GM21723 (cell line): ENCODE results near the gene CASQ2.

Source experiments
- ATAC-seq: cut with Tn5 transposase; IDR thresholded peaks from one replicate; pipeline ENCODE4 v1.9.1; 2021; ENCODE audit warnings: mild to moderate bottlenecking, moderate library complexity; ENCODE audit not compliant: unreplicated experiment

Gene CASQ2

DNA sequence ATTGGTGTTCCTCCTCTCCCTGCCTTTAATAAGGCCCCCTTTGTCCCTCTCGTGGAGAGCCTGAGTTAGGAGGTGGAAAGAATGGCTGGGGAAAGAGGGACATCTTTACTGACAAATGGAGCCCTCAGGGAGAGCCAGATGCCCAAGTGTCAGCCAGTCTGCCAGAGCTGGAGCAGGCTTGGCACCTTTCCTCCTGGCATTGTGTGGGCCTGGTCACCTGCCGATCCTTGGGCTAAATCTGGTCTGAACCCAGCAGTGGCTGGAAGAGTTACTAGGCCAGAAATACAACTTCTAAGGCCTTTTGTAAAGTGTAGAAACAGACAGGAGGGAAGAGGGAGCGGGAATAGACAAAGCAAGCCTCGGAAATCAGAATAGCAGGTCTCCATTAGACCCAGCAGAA is 101.8 kb downstream of the CASQ2 start:
- no peak for ATAC-seq

DNA sequence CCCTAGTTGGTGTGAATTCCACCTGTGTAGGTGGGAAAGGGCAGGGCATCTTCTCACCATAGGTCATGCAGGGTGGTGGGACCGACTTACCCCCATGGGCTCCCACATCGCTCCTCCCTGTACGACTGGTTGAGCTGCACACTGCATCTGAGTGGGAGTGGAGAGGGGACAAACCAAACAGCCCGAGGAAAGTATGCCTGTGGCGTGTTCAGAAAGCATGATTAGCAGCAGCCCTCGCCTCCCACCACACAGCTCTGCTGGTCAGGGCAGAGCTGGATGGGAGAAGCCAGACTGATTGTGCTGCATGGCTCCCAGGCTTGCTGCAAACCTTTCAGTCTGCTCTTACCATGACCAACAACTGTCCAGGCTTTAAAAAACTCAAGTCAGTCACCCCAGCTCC is 102.3 kb downstream of the CASQ2 start:
- no peak for ATAC-seq

DNA sequence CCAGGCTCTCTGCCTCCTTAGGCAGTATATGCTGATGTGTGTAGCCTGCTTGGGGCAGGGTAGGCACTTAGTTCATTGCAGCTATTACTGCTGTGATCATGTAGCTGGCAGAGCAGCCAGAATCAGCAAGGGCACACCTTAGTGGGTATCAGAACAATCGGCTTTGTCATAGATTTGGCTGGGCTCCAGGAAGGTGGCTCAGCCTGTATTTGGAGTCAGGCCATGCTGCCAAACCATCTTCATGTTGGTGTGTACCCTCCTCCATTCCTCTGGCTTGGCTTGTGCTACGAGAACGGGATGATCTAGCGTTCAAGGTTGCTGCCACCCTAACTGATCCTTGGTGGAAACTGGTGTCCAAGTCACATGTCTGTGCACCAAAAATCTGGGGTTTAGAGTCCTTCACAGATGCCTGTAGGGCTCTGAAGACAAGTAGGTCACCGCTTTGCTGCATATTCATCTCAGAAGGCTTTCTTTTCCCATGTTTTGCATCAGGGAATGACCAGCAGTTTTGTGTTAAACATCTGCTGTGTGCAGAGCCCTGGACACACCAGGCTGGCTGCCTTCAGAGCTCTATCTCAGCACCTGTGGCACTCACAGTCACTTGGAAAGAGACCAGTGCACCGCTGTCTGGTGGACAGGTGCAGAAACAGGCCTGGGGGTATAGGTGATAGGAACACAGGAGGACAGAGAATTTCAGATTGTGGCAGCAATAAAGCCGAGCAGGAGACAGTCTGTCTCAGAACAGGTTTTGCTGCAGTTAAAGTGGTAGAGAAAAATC is 103.0 kb downstream of the CASQ2 start:
- ATAC-seq, result no peak

DNA sequence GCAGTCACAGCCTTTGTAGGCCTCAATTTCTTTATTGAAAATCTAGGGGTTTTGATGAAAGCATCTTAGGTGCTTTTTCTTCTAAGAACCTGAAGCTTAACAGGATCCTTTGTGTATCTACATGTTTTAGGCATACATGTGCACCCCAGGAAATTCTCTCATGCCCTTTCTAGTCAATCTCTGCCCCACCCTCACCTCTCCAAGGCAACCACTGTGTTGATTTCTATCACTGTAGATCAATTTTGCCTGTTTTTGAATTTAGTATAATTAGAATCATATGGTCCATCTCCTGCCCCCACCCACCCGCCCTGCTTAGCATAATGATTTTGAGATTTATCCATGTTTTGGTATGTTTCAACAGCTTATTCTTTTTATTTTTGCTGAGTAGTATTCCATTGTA is 107.4 kb downstream of the CASQ2 start:
- no peak for ATAC-seq

DNA sequence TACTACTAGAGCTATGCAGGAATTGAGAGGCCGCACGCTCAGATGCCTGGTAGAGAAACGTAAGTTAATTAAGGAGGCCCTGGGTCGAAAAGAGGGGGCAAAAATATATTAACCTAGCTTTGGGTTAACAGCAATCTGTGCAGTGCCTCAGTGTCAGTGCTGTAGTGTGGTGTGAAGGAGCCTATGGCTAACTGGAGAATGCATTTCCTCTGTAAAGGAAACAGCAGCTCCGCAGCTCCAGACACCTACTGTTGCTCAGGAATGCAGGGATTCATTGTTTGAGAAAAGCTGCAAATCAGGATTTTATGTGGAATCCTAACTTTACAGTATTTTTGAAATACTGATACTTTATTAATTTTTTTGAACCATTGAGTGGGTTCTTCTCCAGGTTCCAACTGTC is 108.4 kb downstream of the CASQ2 start:
- no peak for ATAC-seq

DNA sequence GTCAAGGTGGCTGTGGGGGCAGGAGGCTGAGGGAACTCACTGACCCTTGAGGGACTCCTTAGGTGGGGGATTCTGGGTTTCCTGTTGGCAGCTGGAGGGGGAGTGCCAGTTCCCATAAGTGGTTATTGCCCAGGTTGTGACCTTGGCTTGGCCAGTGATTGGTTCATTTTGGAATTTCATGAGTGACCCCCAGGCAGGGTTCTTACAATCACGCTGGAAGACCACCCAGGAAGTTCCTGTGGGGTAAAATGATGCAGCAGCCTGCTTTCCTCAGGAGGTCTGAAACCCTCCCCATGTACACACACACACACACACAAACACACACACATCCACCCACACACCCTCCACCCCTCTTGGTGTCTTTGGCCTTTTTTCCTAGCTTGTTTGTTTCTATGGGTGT is 109.9 kb downstream of the CASQ2 start:
- ATAC-seq, result no peak

DNA sequence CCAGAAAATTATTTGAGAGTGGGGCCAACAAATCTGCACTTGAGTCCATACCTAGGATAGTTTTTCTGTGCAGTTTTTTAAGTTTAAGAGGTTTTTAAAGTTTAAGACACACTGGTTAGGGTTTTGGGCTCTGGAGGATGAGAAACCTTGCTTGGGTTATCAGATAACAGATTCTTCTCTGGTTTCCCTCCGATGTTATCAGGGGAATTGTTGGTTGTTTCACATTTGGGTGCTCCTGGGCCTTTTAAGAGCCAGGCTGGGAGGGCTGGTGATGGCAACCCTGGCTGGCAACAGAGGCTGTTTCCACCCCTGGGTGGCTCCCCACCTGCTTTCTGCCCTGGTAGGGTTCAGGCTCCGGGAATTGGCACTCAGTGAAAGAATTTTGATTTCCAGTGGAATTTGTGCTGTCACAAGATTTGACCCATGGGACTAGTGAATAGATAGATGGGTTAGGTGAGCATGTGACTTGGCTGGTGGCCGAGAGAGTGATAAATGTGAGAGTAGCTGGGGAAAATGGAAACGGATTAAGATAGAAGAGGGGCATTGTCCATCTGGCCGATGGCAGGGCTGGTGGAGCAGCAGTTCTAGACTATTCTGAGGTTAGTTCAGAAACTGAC is 111.9 kb downstream of the CASQ2 start:
- ATAC-seq, result no peak

DNA sequence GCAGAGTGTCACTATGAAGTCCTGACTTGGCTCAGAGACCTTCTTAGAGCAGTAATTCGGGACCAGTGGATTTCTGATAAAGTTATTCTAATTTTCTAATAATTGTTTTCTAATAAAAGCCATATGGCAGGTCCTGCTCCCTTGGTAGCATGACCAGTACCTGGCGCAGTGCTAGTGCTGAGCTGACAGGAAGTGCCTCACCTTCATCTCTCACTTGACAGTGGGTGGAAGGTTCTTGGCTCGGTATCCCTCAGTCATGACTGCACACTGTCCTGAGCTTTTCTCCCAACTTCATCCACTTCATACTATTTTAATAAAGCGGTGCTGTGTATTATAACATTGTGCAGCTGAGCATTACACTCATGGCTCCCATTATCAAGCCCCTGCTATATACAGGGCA is 112.6 kb downstream of the CASQ2 start:
- no peak for ATAC-seq

DNA sequence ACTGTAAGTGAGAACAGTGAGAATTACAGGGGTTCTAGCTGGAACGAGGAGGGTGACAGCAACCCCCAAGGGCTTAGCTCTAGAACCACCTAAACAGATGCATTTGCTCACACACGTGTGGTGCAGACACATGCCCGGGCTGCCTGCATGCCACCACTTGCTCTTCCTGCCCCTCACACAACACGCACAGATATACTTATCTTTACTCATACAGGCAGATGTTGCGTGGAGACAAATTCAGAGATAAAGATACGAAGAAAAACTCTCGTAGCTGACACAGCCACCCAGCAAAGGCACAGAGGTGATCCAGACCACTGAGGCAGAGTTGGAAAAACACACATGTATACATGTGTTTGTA is 113.2 kb downstream of the CASQ2 start:
- no peak for ATAC-seq

DNA sequence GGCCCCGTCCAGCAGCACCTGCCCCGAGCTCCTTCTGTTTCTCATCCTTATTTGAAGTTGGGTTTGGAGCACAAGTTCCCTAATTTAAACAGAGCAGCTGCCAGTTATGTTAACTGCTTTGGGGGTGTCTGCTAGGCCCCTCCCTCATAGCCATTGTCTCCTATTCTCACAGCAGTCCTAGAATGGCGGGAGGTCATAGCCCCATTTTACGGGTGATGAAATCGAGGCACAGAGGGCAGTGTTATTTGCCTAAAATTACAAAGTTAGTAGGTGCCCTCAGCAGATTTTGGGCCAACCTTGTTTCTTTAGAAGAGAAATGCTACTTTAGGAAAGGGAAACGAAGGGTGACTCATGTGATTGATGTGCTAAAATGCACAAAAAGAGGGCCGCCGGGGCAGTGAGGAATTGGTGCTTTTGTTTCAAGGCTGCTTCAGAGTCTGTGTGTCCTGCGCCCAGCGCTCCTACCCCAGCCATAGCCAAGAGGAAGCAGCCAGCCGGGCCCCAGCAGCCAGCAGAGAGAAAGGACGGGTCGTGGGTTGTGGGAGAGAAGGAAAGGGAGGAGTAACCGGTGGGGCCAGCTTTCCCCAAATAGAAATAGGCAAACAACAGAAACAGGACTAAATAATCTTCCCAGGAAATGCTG is 113.7 kb downstream of the CASQ2 start:
- ATAC-seq, result no peak

DNA sequence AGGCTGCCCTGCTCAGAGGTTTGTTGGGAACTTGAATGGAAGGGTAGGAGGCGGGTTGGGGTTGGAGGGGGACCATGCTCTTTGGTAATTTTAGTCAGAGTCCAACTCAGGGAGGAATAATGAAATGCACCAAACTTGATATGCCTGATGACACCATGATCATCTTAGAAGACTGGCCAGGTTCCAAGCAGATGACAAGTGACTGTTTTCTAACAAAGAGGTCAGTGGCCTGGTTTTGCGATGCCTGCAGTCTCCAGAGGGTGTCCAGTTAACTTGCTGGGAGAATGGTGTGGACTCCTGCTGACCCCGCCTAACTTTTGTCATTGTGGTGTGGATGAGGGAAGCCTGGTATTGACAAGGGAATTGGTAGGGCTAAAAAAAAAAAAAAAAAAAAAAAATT is 114.4 kb downstream of the CASQ2 start:
- no peak for ATAC-seq

DNA sequence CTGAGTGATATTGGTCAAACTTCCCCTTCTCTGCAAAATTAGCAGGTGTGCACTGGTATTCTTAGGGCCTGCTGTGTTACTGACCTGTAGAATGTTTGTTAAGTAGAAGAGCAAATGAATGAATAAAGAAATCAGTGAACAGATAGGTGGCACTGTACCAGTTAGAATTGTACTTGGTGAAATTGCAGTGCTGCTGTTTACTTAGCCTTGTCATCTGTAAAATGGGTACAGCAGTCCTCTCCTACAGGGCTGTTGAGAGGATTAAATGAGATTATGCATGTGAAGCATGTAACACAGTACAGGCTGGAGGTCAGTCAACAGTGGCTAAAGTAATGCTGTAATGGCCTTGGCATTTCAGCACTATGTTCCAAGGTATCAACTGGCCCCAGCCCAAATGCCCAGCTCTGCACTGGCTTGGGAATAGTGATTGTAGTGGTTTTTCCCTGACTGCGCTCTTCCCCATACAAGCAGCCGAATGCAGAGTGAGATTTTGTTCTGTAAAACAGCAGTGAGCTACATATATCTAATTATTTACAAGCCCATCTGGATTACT is 116.2 kb downstream of the CASQ2 start:
- no peak for ATAC-seq

DNA sequence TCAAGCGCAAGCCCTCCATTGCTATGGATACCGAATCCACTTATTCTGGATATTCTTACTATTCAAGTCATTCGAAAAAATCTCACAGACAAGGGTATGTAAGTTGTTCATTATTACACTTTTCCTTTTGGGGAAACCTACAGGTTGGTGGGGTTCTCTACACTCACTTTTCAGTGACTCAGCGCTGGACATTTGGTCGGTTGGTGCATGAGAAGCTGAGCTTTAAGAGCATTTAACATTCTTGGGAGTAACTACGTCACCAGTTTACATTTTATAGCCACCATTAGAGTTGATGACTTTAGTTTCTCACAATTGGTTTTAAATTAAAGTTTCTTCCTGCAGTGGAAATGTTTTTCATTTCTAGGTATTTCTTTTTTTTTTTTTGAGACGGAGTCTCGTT is 117.1 kb downstream of the CASQ2 start:
- ATAC-seq, result no peak

DNA sequence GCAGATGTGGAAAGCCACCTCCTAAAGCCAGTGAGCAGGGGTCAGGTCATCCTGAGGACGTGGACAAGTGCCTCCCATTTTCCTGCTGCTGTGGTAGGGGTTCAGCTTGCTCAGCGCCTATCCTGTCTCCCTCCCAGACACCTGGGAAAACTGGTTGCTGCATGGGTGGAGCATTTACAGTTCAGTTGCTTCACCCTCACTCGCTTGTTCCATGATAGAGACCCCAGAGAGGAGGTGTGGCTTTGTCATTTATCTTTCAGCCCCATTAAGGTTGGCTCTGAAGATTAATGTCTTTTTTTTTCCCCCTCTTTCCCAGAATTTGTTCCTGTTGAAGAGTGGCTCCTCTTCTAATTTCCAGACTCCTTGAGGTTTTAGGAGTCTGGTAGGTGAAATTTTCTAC is 117.6 kb downstream of the CASQ2 start:
- no peak for ATAC-seq
